B cell (primary cell): ENCODE results near the gene NTN3. TPM values are rescaled to one million over a fixed set of nuclear protein-coding genes. Genes with fewer than 3 reads are reported as not detected.
A peak's percentile ranks its signal among the peaks of the same experiment; 100 is the strongest.

ENCODE experiments used
- ATAC-seq: fragments of 200-7000 bp; cut with Tn5 transposase; one replicate; pipeline ENCODE4 v1.10.0; 2021; ENCODE audit warnings: low read depth, mild to moderate bottlenecking, moderate number of reproducible peaks, moderate library complexity
- CTCF ChIA-PET: fragments of 350-600 bp; sonication (Branson Sonifier 250); formaldehyde crosslinking; loops from one replicate; lab custom pipeline; 2021; ENCODE audit warnings: antibody characterized with exemption, inconsistent platforms; lab: Charles Lee
- POLR2A ChIA-PET: fragments of 350-600 bp; sonication (Branson Sonifier 250); formaldehyde crosslinking; loops from one replicate; lab custom pipeline; 2021; ENCODE audit warnings: antibody characterized with exemption; lab: Charles Lee
- DNase-seq: peaks from one replicate; pipeline ENCODE4 v3.0.0; 2013
- H2AFZ ChIP-seq: 2 replicates; pipeline ENCODE4 v1.6.1; 2012; ENCODE audit warnings: mild to moderate bottlenecking, low read depth, low read length; ENCODE audit not compliant: insufficient read depth, poor library complexity, severe bottlenecking
- H3K27ac ChIP-seq, 2 donors: 1 replicate in 1 of 2; 2 replicates in 1 of 2; pipeline ENCODE4 v1.5.1; 2012 to 2013; ENCODE audit warnings: low read length in 2 of 2, mild to moderate bottlenecking in 2 of 2, moderate library complexity in 1 of 2
- H3K27me3 ChIP-seq, 4 experiments: fragments of 200-600 bp in 1 of 4; sonication (generic) in 1 of 4; replicated peaks in 1 of 4; 1 replicate in 2 of 4; 2 replicates in 2 of 4; pipeline versions ENCODE4 v1.6.1 to v1.7.0; 2013 to 2016; ENCODE audit warnings: low read length in 3 of 4, mild to moderate bottlenecking in 2 of 4, mixed read lengths in 1 of 4, moderate library complexity in 1 of 4; ENCODE audit not compliant: insufficient read depth in 4 of 4, control insufficient read depth in 3 of 4; ENCODE audit errors: control extremely low read depth in 1 of 4
- H3K36me3 ChIP-seq, 2 experiments: replicated peaks in 1 of 2; 1 replicate in 1 of 2; 2 replicates in 1 of 2; pipeline versions ENCODE4 v1.6.1 to v1.7.1; 2013; ENCODE audit warnings: low read length in 1 of 2; ENCODE audit not compliant: insufficient read depth in 2 of 2, control insufficient read depth in 1 of 2; ENCODE audit errors: control extremely low read depth in 1 of 2, extremely low read depth in 1 of 2
- H3K4me1 ChIP-seq, 2 donors: fragments of 200-600 bp in 1 of 2; sonication (generic) in 1 of 2; 1 replicate in 1 of 2; 2 replicates in 1 of 2; pipeline versions ENCODE4 v1.5.1 to v1.6.1; 2013 to 2017; ENCODE audit warnings: low read length in 2 of 2; ENCODE audit not compliant: control insufficient read depth in 2 of 2, insufficient read depth in 2 of 2
- H3K4me2 ChIP-seq: replicated peaks from 2 replicates; pipeline ENCODE3; 2012; ENCODE audit warnings: mild to moderate bottlenecking, low read depth, low read length; ENCODE audit not compliant: poor library complexity, severe bottlenecking
- H3K4me3 ChIP-seq, 5 experiments: fragments of 200-600 bp in 1 of 5; sonication (generic) in 1 of 5; 1 replicate in 3 of 5; 2 replicates in 2 of 5; pipeline versions ENCODE4 v1.5.1 to v1.7.0; 2011 to 2016; ENCODE audit warnings: low read length in 4 of 5, mild to moderate bottlenecking in 4 of 5, low read depth in 2 of 5, control low read depth in 1 of 5, moderate library complexity in 1 of 5; ENCODE audit not compliant: insufficient read depth in 1 of 5; ENCODE audit errors: control extremely low read depth in 1 of 5, extremely low read depth in 1 of 5
- H3K79me2 ChIP-seq: fragments of 200-600 bp; sonication (generic); one replicate; pipeline ENCODE4 v1.6.0; 2016; ENCODE audit warnings: low read length; ENCODE audit not compliant: control insufficient read depth, insufficient read depth
- H3K9ac ChIP-seq: fragments of 200-600 bp; sonication (generic); 2 replicates; pipeline ENCODE4 v1.6.1; 2017; ENCODE audit warnings: mild to moderate bottlenecking, low read length, moderate library complexity
- H3K9me3 ChIP-seq, 3 donors: one replicate each; pipeline versions ENCODE4 v1.6.1 to v1.7.1; 2013; ENCODE audit warnings: low read length in 2 of 3; ENCODE audit not compliant: control insufficient read depth in 2 of 3, insufficient read depth in 1 of 3; ENCODE audit errors: control extremely low read depth in 1 of 3
- H4K20me1 ChIP-seq: 2 replicates; pipeline ENCODE4 v1.6.0; 2012; ENCODE audit warnings: mild to moderate bottlenecking, low read length; ENCODE audit not compliant: insufficient read depth, control insufficient read depth, poor library complexity, severe bottlenecking
- H3K27ac Mint-ChIP-seq: one replicate; pipeline ENCODE4 v1.8.0; 2021; ENCODE audit warnings: mixed read lengths
- H3K27me3 Mint-ChIP-seq: one replicate; pipeline ENCODE4 v1.8.0; 2021; ENCODE audit warnings: mixed read lengths
- H3K4me1 Mint-ChIP-seq: one replicate; pipeline ENCODE4 v1.8.0; 2021; ENCODE audit warnings: mixed read lengths
- H3K4me3 Mint-ChIP-seq: one replicate; pipeline ENCODE4 v1.8.0; 2021; ENCODE audit warnings: mixed read lengths
- H3K9me3 Mint-ChIP-seq: one replicate; pipeline ENCODE4 v1.8.0; 2022; ENCODE audit warnings: mixed read lengths; ENCODE audit not compliant: insufficient read depth
- CTCF ChIP-seq: fragments of 200-600 bp; IDR thresholded peaks from one replicate; pipeline ENCODE4 v1.8.0; 2022; ENCODE audit warnings: antibody characterized with exemption, mild to moderate bottlenecking
- EZH2 ChIP-seq: IDR thresholded peaks from 2 replicates; pipeline ENCODE4 v1.6.1; 2012; ENCODE audit warnings: borderline replicate concordance, low read depth, mild to moderate bottlenecking, moderate library complexity, low read length; ENCODE audit not compliant: insufficient read depth, poor library complexity, severe bottlenecking
- WGBS: methylation state at CpG from one replicate; pipeline ENCODE4 v1.1.5; 2013; ENCODE audit warnings: missing lambda C conversion rate; ENCODE audit not compliant: insufficient coverage; 5-methylcytosine and 5-hydroxymethylcytosine counted together
- intact Hi-C: fragments of 100-400 bp; cut with micrococcal nuclease; formaldehyde crosslinking; loops from one replicate; pipeline ENCODE4 v1.10.0; 2022
- polyA plus RNA-seq: library from polyadenylated mRNA; depleted of rRNA; stranded (reverse); fragments of >200 nt; gene quantifications from 2 replicates; pipeline ENCODE4 v1.2.3, GENCODE V29; 2012
- total RNA-seq, 2 donors: library from RNA; stranded (reverse); fragments of 120-200 nt in 1 of 2; gene quantifications; 1 replicate in 1 of 2; 2 replicates in 1 of 2; pipeline versions ENCODE4 v1.2.3 to v1.2.4, GENCODE V29; 2013 to 2022

Gene NTN3
- total and polyA plus RNA-seq, 2 donors (not counting 1 experiment from before 2014, with no cell fraction given), result not detected

DNA sequence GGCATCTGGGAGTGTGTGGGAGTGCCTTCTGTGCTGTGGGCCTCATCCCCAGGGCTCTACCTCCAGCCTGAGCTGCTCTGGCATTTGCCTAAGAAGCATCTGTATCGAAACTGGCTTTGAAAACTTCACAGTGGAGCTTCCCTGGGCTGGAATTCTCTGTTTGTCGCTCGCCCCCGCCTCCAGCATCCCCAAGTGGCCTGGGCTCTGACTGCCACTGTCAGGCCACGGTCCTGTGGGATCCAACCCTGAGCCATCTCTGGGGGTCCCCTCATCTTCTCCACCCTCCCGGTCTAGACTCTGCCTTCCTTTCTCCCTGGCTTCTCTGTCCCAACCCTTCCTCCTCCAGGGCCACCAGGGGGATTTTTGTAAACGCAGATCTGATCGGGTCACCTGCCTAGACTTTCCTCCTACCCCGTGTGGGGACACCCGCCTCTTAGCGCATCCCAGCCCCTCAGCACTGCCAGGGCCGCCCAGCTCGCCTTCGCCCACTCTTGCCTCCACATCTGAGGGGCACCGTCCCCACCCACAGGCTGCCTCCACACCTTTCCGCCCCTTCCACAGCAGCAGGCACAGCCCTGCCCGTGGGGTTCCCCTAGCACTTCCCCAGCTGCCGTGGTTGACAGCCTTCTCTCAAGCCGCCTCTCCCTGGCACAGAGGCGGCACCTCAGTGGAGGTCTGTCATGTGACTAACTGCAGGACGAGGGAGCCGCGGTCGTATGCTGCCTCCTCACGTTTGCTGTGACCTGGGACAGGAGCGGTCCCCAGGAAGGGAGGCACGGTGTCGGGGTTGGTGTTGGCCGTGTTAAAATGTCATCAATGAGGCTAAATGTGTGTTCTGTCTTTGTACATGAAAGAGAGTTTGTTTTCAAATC, 15.8 kb downstream of the NTN3 start:
- peak overlapping the region; percentile 29 for H3K9ac ChIP-seq
- peak overlapping the region; percentile 78 for H3K4me3 Mint-ChIP-seq
- H3K9me3 Mint-ChIP-seq, result no peaks in the 10 kb centered on the region
- H3K4me2 ChIP-seq, result peak overlapping the region; percentile 75
- intact Hi-C loops, result loop anchor here (1.0 kb wide), 5 partner anchors 12 to 292 kb away; partner anchors contain the start of genes ATP6V0C, CCNF, TBC1D24 and TEDC2
- no peaks in the 10 kb centered on the region for H4K20me1 ChIP-seq
- H2AFZ ChIP-seq, result peak overlapping the region; percentile 68
- H3K36me3 ChIP-seq, result peaks cover 0 to 3% of the 10 kb centered on the region in 2 experiments
- peak overlapping the region in 2 of 5 experiments; percentile 3 to 19 for H3K4me3 ChIP-seq
- H3K27me3 Mint-ChIP-seq, result no peaks in the 10 kb centered on the region
- H3K9me3 ChIP-seq, result no peaks in the 10 kb centered on the region
- POLR2A ChIA-PET, result interaction anchor here (0.5 to 1.3 kb wide), 6 partner anchors 45 to 333 kb away, joined by 3 to 9 read pairs (median 3); partner anchors contain the start of gene CCNF
- H3K79me2 ChIP-seq, result peaks cover 63% of the 10 kb centered on the region
- DNase-seq (peak; percentile 93), ATAC-seq (peak; percentile 96)
- H3K27ac ChIP-seq, result peak overlapping the region; percentile 53 to 64
- TF ChIP-seq CTCF (peak; percentile 59), EZH2 (no peak)
- WGBS, result 29% methylated on average over 27 of the region's 29 CpGs
- no peaks in the 10 kb centered on the region for H3K27me3 ChIP-seq
- CTCF ChIA-PET, result interaction anchor here (0.5 to 4.8 kb wide), 18 partner anchors 10 to 346 kb away, joined by 3 to 31 read pairs (median 4); partner anchors contain the start of genes ABCA3, CCNF, ECI1 and NTN3
- H3K4me1 ChIP-seq, result peaks cover 24 to 26% of the 10 kb centered on the region in 2 donors
- H3K27ac Mint-ChIP-seq, result peak overlapping the region; percentile 90
- H3K4me1 Mint-ChIP-seq, result peaks cover 19% of the 10 kb centered on the region
